HG02885 (cell line): Measurements from ENCODE around the gene FAM181B.

Experiments used
- ATAC-seq: cut with Tn5 transposase; IDR thresholded peaks from one replicate; pipeline ENCODE4 v1.9.1; 2021; ENCODE audit warnings: mild to moderate bottlenecking; ENCODE audit not compliant: unreplicated experiment, poor library complexity

The FAM181B gene

GRCh38 chr11:82733444-82734119 is at the start of gene FAM181B:
TSS of gene FAM181B (minus strand) at chr11:82733864. CDS start at chr11:82733729, 135 bp downstream.
- ATAC-seq, result peak; percentile 57

GRCh38 chr11:82782825-82783374 is 49.2 kb upstream of the FAM181B start:
- ATAC-seq, result no peak

- no peak for ATAC-seq
Observed at GRCh38 chr11:82778776-82779175, 45.1 kb upstream of the FAM181B start.

- no peak for ATAC-seq
Observed at GRCh38 chr11:82776377-82776776, 42.7 kb upstream of the FAM181B start.

GRCh38 chr11:82775736-82776346 is 42.2 kb upstream of the FAM181B start:
- ATAC-seq, result peak; percentile 99

GRCh38 chr11:82775218-82775617 is 41.6 kb upstream of the FAM181B start:
- no peak for ATAC-seq

- ATAC-seq, result no peak
Observed at GRCh38 chr11:82771781-82772180, 38.1 kb upstream of the FAM181B start.

- no peak for ATAC-seq
Observed at GRCh38 chr11:82767123-82767522, 33.5 kb upstream of the FAM181B start.

- ATAC-seq, result no peak
Observed at GRCh38 chr11:82765466-82766034, 31.9 kb upstream of the FAM181B start.

- ATAC-seq, result no peak
Observed at GRCh38 chr11:82763167-82763566, 29.5 kb upstream of the FAM181B start.

- ATAC-seq, result no peak
Observed at GRCh38 chr11:82759649-82760048, 26.0 kb upstream of the FAM181B start.

- peak; percentile 52 for ATAC-seq
Observed at GRCh38 chr11:82757660-82758357, 24.1 kb upstream of the FAM181B start.

- ATAC-seq, result no peak
Observed at GRCh38 chr11:82756765-82757639, 23.3 kb upstream of the FAM181B start.

- ATAC-seq, result no peak
Observed at GRCh38 chr11:82754410-82754809, 20.7 kb upstream of the FAM181B start.

GRCh38 chr11:82753921-82754320 is 20.3 kb upstream of the FAM181B start:
- ATAC-seq, result no peak

- ATAC-seq, result no peak
Observed at GRCh38 chr11:82752801-82753200, 19.1 kb upstream of the FAM181B start.

- peak; percentile 78 for ATAC-seq
Observed at GRCh38 chr11:82750643-82751139, 17.0 kb upstream of the FAM181B start.

- ATAC-seq, result no peak
Observed at GRCh38 chr11:82747471-82747870, 13.8 kb upstream of the FAM181B start.

- ATAC-seq, result no peak
Observed at GRCh38 chr11:82738091-82738490, 4.4 kb upstream of the FAM181B start.

- peak; percentile 13 for ATAC-seq
Observed at GRCh38 chr11:82734120-82734479, 436 bp upstream of the FAM181B start.
